Glomerular endothelial cell (primary cell): ENCODE measurements around the gene MED13. TPM values are rescaled to one million over a fixed set of nuclear protein-coding genes. Genes with fewer than 3 reads are reported as not detected.

Experiments
- DNase-seq: peaks from one replicate; pipeline ENCODE4 v3.0.0-alpha.2; 2011; ENCODE audit warnings: low read depth, low spot score; ENCODE audit errors: extremely low read depth
- total RNA-seq: library from RNA; depleted of rRNA; stranded (reverse); fragments of >200 nt; gene quantifications from 2 replicates; pipeline ENCODE4 v1.2.3, GENCODE V29; 2015

The MED13 gene, protein sequence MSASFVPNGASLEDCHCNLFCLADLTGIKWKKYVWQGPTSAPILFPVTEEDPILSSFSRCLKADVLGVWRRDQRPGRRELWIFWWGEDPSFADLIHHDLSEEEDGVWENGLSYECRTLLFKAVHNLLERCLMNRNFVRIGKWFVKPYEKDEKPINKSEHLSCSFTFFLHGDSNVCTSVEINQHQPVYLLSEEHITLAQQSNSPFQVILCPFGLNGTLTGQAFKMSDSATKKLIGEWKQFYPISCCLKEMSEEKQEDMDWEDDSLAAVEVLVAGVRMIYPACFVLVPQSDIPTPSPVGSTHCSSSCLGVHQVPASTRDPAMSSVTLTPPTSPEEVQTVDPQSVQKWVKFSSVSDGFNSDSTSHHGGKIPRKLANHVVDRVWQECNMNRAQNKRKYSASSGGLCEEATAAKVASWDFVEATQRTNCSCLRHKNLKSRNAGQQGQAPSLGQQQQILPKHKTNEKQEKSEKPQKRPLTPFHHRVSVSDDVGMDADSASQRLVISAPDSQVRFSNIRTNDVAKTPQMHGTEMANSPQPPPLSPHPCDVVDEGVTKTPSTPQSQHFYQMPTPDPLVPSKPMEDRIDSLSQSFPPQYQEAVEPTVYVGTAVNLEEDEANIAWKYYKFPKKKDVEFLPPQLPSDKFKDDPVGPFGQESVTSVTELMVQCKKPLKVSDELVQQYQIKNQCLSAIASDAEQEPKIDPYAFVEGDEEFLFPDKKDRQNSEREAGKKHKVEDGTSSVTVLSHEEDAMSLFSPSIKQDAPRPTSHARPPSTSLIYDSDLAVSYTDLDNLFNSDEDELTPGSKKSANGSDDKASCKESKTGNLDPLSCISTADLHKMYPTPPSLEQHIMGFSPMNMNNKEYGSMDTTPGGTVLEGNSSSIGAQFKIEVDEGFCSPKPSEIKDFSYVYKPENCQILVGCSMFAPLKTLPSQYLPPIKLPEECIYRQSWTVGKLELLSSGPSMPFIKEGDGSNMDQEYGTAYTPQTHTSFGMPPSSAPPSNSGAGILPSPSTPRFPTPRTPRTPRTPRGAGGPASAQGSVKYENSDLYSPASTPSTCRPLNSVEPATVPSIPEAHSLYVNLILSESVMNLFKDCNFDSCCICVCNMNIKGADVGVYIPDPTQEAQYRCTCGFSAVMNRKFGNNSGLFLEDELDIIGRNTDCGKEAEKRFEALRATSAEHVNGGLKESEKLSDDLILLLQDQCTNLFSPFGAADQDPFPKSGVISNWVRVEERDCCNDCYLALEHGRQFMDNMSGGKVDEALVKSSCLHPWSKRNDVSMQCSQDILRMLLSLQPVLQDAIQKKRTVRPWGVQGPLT (N-terminal part only)
- 35.6 and 45.1 TPM in 2 replicates for total RNA-seq

DNA sequence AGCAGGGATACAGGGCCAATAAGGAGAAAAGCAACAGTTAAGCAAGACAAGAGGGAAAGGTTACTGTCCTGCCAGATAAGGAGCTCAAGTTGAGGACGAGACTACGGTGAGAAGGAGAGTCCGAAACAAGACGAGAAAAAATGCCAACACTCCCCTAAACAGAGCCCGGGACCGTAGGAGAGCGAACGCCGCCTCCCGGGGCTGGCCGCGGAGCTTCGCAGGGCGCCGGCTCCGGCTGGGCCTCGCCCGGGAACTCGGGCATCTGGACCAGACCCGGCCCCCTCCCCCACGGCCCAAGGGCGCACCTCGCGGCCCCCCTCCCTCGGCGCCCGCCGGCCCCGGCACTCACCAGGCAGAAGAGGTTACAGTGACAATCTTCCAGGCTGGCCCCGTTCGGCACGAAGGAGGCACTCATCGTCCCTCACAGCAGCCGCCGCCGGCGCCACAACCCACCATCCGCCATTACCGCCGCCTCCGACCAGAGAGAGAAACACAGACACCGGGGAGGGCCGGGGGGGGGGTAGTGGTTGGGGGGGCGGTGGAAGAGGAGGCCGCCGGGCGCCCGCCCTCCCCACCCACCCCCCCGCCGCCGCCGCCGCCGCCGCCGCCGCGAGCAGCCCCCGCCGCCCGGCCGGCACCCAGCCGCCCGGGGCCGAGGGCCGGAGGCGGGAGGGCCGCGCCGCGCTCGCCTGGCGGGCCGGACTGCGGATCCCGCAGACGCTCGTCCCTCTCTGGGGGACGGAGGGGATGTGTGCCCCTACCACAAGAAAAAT, at the start of gene MED13:
TSS of gene MED13 (minus strand) at position 488 of the 773 bp plus-strand sequence. CDS start at position 415, 73 bp downstream.
- DNase-seq: no peak

DNA sequence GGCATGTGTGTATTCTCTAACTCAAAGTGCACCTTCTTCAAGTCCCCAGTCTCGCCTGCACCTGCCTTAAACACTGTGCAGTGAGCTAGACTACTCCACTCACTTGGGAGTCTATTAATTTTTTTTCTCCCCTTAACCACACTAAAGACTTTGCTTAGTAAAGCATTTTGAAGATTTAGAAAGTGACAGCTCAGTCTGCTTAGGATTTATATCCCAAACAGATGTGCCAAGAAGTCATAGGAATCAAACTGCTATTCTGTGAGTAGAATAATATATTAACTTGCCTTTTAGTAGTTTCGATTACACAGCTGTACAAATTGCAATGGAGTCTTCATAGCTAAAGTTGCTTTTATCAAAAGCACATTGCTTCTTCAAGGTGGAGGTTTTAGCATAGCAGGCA, 47.2 kb upstream of the MED13 start:
- no peak for DNase-seq

DNA sequence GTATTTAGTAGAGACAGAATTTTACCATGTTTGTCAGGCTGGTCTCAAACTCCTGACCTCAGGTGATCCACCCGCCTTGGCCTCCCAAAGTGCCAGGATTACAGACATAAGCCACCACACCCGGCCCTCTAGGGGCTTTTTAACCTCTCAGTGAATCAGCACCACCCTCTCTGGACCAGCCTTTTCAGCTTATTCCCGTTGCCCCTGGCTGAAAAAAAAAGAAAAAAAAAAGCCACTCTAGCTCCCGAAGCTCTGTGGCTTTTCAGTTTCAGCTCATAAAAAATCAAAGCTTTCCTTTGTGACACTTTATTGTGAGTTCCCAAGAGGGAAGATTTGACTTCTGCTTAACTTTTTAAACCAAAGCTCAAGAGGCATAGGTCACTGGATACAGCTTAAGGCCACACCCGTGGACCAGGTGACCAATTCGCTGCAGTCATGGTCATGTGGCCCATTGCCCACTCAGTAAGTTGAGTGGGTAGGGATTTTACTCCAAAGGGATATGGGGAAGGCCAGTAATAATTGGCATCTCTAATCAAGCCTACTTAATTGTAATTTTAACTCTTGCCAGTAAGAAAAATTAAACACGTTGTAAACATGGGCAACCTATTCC, 46.6 kb upstream of the MED13 start:
- no peak for DNase-seq

DNA sequence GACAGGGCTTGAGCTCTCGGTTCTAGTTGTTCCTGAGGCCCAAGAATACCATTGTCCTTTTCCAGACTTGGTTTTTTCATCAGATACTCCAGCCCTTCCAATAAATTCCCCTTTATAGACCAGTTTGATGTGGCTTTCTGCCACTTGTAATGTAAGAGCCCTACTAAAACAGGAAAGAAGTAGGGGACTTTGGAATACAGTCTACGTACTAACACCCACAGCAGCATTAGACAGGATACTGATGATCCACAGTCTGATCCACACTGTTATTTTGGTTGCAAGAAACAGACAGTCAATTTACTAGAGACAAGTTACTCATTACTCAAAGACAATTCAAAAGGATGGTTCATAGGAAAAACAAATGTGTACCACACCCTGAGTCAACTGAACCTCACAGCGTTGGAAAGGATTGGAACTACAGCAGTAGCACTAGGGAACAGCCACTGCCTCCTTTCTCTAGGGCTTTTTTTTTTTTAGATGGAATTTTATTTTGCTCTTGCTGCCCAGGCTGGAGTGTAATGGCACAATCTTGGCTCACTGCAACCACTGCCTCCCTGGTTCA, 45.9 kb upstream of the MED13 start:
- no peak for DNase-seq

DNA sequence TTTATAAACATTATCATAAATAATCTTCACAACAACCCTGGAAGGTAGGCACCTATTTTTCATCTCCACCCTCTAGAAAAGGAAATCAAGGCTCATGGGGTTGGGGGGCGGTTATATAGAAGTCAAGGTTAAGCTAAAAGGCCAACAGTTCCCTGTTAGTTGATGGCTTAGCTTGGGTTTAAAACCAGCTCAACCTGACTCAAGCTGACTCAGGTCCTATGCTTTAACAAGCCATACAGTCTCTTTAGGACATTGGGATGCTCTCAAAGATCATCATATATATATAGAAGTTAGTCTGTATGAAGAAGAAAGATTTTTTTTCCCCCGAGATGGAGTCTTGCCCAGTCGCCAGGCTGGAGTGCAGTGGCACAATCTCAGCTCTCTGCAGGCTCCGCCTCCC, 44.8 kb upstream of the MED13 start:
- no peak for DNase-seq

DNA sequence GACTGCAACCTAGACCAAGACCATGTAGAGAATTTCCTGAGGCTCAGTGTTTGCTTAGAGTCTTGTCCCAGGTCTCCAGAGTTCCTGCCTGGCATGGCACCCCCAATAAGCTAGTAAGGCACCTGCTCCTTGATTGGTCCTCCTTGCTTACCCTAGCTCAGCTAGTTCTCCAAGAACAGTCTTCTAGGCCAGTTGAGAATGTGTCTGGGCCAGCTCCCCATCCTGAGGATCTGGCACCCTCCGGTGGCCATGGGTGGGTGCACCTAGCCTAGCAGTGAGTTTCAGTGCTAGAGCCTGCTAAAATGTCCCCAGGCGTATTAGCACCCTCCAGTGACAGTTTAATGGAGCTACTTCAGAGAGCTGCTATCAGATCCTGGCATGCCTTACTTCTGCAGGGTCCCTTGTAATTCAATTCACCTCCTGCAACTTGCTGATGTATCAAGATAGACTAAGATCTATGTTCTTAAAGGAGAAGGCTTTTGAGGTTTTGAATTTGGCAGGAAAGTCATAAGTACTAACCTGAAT, 44.4 kb upstream of the MED13 start:
- no peak for DNase-seq

DNA sequence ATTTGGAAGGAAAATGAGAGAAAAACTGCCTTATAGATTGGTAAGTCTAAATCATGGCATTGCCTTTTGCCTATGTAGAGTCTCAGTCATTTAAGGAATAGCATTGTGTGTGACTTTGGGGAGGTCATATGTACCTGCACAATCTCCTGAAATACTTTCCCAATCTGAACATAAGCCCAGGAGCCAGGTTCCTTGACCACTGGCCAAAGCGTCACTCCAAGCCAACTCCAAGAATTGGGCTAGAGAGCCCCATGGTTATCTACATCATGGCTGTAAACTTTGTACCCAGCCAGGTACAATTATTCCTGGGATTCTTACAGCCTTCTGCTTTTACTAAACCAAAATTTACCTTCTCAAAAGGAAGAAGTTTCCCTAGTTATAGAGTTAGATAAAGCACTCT, 40.8 kb upstream of the MED13 start:
- no peak for DNase-seq

DNA sequence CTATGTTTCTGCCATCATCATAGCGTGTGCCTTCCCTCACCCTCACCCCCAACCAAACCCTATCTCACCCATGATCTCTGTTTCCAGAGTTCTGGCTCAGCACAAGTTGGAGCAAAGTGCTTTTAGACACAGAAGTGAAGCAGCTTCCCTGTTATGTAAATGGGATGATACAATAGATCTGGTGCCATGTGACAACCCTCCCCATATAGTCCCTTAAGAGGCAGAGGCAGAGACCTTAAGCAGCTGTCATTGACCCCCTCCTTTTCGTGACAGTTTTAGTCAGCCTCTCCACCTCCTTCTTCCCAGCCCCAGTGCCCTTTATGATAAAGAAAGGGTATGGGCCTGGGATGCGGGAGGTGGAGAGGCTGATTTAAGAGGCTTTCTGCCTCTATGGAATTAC, 40.3 kb upstream of the MED13 start:
- no peak for DNase-seq

DNA sequence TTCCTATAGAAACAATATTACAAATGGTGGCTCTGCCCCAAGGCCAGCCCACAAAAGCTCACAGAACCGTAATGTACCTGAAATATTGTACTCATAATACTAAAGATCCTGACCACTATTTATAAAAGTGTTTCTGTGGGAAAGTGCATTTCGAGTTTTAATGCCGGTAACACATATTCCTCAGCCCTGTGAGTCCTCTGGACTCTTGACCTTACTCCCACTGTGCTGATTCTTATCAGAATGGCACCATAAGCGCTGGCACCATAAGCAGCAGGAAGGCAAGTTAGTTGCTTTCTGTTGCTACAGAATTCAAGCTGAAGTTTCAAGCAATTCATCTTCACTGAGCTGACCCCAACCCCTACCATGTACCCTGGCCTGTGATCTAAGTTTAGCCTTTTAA, 36.4 kb upstream of the MED13 start:
- no peak for DNase-seq

DNA sequence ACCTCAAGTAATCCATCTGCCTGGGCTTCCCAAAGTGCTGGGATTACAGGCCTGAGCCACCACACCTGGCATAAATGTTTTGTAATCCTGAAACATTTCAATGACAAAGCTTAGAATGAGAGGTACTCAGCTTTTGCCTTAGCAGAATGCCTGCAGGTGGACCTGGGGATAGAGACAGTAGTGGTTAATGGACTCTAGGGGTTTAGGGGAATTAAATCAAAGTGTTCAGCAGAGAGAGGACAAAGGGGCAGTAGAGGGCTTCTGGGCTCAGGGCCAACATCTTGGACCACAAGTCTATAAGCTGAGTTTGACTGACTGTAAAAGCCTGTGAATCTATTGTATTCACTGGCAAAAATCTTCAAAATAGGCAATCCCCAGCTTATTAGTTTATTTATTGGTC, 36.0 kb upstream of the MED13 start:
- DNase-seq: no peak

DNA sequence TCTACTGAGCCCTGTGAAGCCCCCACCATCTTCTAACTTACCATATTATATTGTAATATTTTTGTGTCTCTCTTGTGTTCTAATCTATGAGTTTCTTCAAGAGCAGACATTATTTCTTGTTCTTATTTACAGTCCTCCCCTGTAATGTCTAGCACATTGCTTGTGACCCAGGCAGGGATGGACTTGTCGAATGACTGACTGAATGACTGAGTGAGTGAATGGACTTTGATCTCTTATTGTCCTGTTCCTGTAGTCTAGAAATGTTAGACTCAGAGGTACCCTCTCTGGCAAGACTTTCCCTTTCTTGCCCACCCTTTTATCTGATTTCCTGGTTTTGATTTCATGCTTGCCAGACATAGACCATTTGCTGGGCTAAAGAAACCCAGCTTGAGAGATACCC, 35.0 kb upstream of the MED13 start:
- no peak for DNase-seq

DNA sequence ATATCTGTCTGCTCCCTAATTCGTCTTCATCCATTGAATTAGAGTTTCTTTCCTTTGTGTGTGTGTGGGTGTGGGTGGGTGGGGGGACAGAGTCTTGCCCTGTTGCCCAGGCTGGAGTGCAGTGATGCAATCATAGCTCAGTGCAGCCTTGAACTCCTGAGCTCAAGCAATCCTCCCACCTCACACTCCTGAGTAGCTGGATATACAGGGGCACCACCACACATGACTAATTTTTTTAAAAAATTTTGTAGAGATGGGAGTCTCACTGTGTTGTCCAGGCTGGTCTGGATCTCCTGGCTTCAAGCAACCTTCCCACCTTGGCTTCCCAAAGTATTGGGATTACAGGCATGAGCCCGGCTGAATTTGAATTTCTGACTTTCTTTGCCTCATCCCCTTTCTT, 34.5 kb upstream of the MED13 start:
- DNase-seq: no peak

DNA sequence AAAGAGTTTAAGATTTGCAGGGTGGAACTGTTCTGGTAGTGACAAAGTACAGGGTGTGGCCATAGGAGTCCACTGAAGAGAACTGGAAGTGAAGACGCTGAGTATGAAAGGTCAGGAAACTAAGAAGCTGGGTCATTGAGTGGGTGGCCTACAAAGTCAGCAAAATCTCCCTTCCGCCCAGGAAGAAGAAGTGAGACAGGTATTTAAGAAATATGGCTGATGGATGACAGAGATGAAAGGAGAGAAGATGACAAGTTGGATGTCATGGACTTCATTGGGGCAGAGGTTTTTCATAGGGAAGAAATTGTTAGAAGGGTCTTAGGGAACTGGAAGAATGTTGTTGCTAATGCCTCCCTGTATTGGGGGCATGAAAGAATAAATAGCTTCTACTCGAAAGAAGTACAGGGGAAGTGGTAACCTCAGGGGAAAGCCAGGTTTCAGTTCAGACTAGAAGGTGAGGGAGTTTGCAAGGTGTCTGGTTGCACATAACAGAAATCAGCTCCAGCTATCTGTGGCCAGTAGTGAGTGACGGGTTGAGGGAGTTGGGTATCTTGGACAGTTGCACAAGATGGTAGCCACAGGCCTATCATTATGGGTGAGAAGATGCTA, 33.6 kb upstream of the MED13 start:
- no peak for DNase-seq

DNA sequence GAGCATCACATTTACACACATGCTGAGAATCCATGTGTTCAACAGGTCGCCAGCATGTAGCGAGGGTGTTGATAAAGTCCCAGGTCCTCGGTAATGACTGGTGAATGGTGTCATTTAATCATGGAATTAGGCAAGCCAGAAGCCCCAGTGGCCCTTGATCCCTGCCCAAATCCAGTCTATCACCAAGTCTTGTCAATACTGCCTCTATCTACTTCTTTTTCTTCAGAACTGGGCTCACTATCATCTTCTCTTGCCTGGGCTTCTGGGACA, 31.3 kb upstream of the MED13 start:
- DNase-seq: no peak

DNA sequence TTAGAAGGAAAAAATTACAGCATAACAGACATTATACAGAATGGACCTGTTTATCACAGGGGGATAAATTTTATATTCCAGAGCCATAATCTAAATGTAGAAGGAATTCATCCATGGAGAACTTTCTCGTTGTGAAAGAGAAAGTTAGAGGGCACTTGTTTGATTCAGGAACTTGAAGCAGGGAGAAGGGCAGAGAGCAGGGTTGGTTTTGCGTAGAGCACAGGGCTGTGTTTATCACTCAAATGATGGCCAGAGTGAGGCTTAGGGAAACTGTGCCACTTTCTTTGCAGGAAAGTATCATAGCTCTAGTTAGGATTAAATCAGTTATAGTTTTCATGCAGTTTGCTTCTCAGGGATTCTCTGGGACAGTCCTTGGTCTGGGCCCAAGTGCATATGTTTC, 29.1 kb upstream of the MED13 start:
- no peak for DNase-seq

DNA sequence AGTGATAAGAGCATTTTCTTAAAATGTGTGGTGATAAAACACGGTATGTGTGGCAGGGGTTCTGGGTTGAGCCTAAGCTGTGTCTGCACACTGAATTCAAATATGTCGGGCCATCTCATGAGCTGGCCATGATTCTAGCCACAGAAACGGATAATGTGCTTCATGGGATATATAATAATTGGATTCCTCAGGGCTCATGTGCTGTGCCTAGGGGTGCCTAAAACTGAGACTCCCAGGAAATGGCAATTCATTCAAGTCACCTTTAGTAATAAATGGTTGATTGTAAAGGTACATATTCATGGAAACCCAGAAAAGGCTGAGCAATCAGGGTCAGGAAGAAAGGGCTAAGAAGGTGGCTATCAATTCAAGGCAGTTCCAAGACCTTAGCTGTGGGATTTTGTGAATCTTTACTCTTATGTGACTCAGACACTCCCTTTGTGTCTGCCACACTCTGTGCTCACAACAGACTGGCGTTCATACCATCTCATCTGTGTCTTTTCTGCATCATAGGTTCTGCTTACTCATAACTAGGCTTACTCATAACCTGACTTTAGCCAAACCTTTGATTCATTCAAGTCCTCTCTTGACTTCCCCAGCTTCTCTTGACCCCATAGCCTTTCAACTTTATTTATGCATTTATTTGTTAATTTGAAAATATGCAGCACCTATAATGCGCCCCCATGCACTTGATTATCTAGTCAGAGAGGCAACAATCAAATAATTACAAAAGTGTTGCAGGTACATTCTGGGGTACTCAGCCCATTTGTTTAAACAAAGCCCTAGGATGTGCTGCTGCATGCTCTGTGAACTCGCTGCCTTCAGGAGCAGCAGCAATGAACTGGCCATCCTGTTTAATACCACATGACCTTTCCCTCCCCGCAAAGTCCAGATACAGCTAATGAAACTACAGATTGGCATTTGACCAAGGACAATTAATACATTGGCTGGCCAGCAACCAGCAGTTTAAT, 28.4 kb upstream of the MED13 start:
- DNase-seq: no peak

DNA sequence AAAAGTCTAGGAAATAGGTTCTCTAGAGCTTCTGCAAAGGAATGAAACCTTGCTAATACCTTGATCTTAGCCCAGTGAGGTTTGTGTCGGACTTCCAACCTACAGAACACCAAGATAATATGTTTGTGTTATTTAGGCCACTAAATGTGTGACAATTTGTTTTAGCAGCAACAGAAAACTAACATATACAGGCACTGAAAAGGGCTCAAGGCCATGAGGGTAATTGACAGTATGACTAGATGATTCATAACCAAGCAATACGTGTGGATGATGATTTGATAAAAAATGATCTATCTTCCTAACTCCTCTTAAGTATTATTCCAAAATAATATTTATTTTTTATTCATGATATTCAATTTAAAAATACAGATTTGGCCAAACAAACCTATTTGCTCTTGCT, 27.7 kb upstream of the MED13 start:
- DNase-seq: no peak

DNA sequence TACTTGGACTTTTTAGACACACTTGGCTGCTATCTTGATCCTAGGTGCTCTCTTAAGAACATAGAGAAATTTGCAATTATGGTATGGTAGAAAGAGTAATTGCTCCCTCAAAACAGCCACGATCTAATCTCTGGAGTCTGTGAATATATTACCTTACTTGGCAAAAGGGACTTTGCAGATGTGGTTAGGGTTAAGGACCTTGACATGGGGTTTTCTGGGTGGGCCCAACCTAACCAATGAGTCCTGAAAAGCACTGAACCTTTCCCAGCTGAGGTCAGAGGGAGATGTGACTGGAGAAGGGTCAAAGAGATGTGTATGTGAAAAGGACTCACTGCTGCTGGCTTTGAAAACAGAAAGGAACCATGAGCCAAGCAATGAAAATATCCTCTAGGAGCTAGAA, 26.7 kb upstream of the MED13 start:
- no peak for DNase-seq
